ENCODE measurements around the gene FAM209A. TPM values are rescaled to one million over a fixed set of nuclear protein-coding genes. Genes with fewer than 3 reads are reported as not detected.

The FAM209A gene
- polyA plus RNA-seq, 1 donor (not counting 4 experiments of a cell fraction or from before 2014, with no cell fraction given), result 0.35 TPM

- Histone ChIP-seq H3K9ac (ENCODE audit: control insufficient read depth, extremely low read depth, insufficient read depth, low read length) (no peak overlapping the region), H4K20me1 (ENCODE audit: control insufficient read depth, extremely low read depth, insufficient read depth, low read length) (no peaks in the 10 kb centered on the region), H3K4me2 (ENCODE audit: control insufficient read depth, extremely low read depth, insufficient read depth, low read depth, low read length) (no peak overlapping the region), H3K79me2 (ENCODE audit: control insufficient read depth, insufficient read depth, low read length) (no peaks in the 10 kb centered on the region), H3K4me3 (ENCODE audit: control insufficient read depth in 2 of 3, extremely low read depth in 1 of 3, insufficient read depth in 2 of 3, low read depth in 1 of 3, low read length in 3 of 3) (no peak overlapping the region), H2AFZ (ENCODE audit: control insufficient read depth, low read length) (no peak overlapping the region), H3K36me3 (ENCODE audit: control insufficient read depth in 2 of 2, extremely low read depth in 1 of 2, insufficient read depth in 2 of 2, low read length in 2 of 2) (peaks cover 0 to 17% of the 10 kb centered on the region in 2 experiments), H3K9me3 (ENCODE audit: control insufficient read depth, low read depth, low read length) (no peaks in the 10 kb centered on the region), H3K27ac (ENCODE audit: control insufficient read depth, insufficient read depth, low read length) (no peak overlapping the region), H3K9me1 (ENCODE audit: control insufficient read depth, extremely low read depth, insufficient read depth, low read length) (no peaks in the 10 kb centered on the region), H3K4me1 (ENCODE audit: control insufficient read depth, extremely low read depth, insufficient read depth, low read length) (no peaks in the 10 kb centered on the region), H3K27me3 (ENCODE audit: control insufficient read depth, extremely low read depth, insufficient read depth, low read length) (no peaks in the 10 kb centered on the region)
- no peak for FAIRE-seq
- dilution Hi-C loops (cut with MboI; ENCODE audit: extremely low pct_ligation_motif_present, low sequenced_read_pairs), result no loop called here
- DNase-seq (ENCODE audit: low read depth, low spot score), result no peak
- TF ChIP-seq CTCF (optimal IDR thresholded peaks at IDR 0.05 in 1 of 3, IDR thresholded peaks at IDR 0.05 in 1 of 3, conservative IDR thresholded peaks at IDR 0.05 in 1 of 3; ENCODE audit: extremely low read depth in 1 of 3, insufficient read depth in 2 of 3, low read length in 3 of 3) (no peak), EZH2 (IDR thresholded peaks at IDR 0.05; ENCODE audit: low read length) (no peak)
Measured at GRCh38 chr20:56518721-56519398, 5.7 kb upstream of the FAM209A start.

GRCh38 chr20:56519551-56519950 lies 5.0 kb upstream of the FAM209A start:
- H3K9me3 ChIP-seq (ENCODE audit: control insufficient read depth, low read depth, low read length), result no peaks in the 10 kb centered on the region
- no peaks in the 10 kb centered on the region for H3K9me1 ChIP-seq (ENCODE audit: control insufficient read depth, extremely low read depth, insufficient read depth, low read length)
- H3K27me3 ChIP-seq (ENCODE audit: control insufficient read depth, extremely low read depth, insufficient read depth, low read length), result no peaks in the 10 kb centered on the region
- TF ChIP-seq CTCF (optimal IDR thresholded peaks at IDR 0.05 in 1 of 3, IDR thresholded peaks at IDR 0.05 in 1 of 3, conservative IDR thresholded peaks at IDR 0.05 in 1 of 3; ENCODE audit: extremely low read depth in 1 of 3, insufficient read depth in 2 of 3, low read length in 3 of 3) (no peak), EZH2 (IDR thresholded peaks at IDR 0.05; ENCODE audit: low read length) (no peak)
- H2AFZ ChIP-seq (ENCODE audit: control insufficient read depth, low read length), result no peak overlapping the region
- H3K36me3 ChIP-seq (ENCODE audit: control insufficient read depth in 2 of 2, extremely low read depth in 1 of 2, insufficient read depth in 2 of 2, low read length in 2 of 2), result peaks cover 0 to 15% of the 10 kb centered on the region in 2 experiments
- H3K4me1 ChIP-seq (ENCODE audit: control insufficient read depth, extremely low read depth, insufficient read depth, low read length), result no peaks in the 10 kb centered on the region
- no peak overlapping the region for H3K4me3 ChIP-seq (ENCODE audit: control insufficient read depth in 2 of 3, extremely low read depth in 1 of 3, insufficient read depth in 2 of 3, low read depth in 1 of 3, low read length in 3 of 3)
- FAIRE-seq (no peak), DNase-seq (ENCODE audit: low read depth, low spot score) (no peak)
- no peak overlapping the region for H3K9ac ChIP-seq (ENCODE audit: control insufficient read depth, extremely low read depth, insufficient read depth, low read length)
- no peaks in the 10 kb centered on the region for H4K20me1 ChIP-seq (ENCODE audit: control insufficient read depth, extremely low read depth, insufficient read depth, low read length)
- no peak overlapping the region for H3K27ac ChIP-seq (ENCODE audit: control insufficient read depth, insufficient read depth, low read length)
- dilution Hi-C loops (cut with MboI; ENCODE audit: extremely low pct_ligation_motif_present, low sequenced_read_pairs), result no loop called here
- H3K79me2 ChIP-seq (ENCODE audit: control insufficient read depth, insufficient read depth, low read length), result no peaks in the 10 kb centered on the region
- no peak overlapping the region for H3K4me2 ChIP-seq (ENCODE audit: control insufficient read depth, extremely low read depth, insufficient read depth, low read depth, low read length)

Data from keratinocyte (primary cell).